ENCODE measurements around the gene DEPP1. TPM values are rescaled to one million over a fixed set of nuclear protein-coding genes. Genes with fewer than 3 reads are reported as not detected.

Gene DEPP1
- total and polyA plus RNA-seq, 2 of the 13 experiments (the other 11 are each of a cell fraction or from before 2014, with no cell fraction given): 14.8 to 270 TPM

- TF ChIP-seq NFAT5 (CRISPR knock-in tag; IDR thresholded peaks at IDR 0.05) (no peak), KLF11 (CRISPR knock-in tag; IDR thresholded peaks at IDR 0.05) (no peak), MLLT10 (CRISPR knock-in tag; IDR thresholded peaks at IDR 0.05) (no peak), ZNF20 (CRISPR knock-in tag; IDR thresholded peaks at IDR 0.05) (no peak), ZNF337 (CRISPR knock-in tag; IDR thresholded peaks at IDR 0.05; ENCODE audit: borderline replicate concordance, low read depth) (peak; percentile 19; the same call in 1 of the 2 replicates), TCF7L2 (IDR thresholded peaks at IDR 0.05; ENCODE audit: low read depth, low read length) (no peak), ZHX1 (CRISPR knock-in tag; IDR thresholded peaks at IDR 0.05; ENCODE audit: low read depth) (peak; percentile 54), POLR2AphosphoS2 (IDR thresholded peaks at IDR 0.05; ENCODE audit: low read depth, low read length) (no peak), XRCC5 (optimal IDR thresholded peaks at IDR 0.05; ENCODE audit: low read length) (peak; percentile 26), MAFF (IDR thresholded peaks at IDR 0.05; ENCODE audit: low read depth, low read length) (no peak), ZNF292 (CRISPR knock-in tag; IDR thresholded peaks at IDR 0.05; ENCODE audit: borderline replicate concordance, low read depth) (0 out of 2 replicates have a peak, but pooled peaks have one; percentile 12), BHLHE40 (IDR thresholded peaks at IDR 0.05; ENCODE audit: low read length) (no peak), EEA1 (CRISPR knock-in tag; IDR thresholded peaks at IDR 0.05; ENCODE audit: borderline replicate concordance) (no peak), ATF4 (CRISPR knock-in tag; IDR thresholded peaks at IDR 0.05) (peak in 1 of 2 experiments; percentile 73; a peak in 2 of 4 replicates), POLR2A (IDR thresholded peaks at IDR 0.05; ENCODE audit: insufficient read depth in 1 of 2, low read depth in 2 of 2, low read length in 2 of 2) (no peak; a peak in 2 of 4 replicates), SMAD3 (CRISPR knock-in tag; IDR thresholded peaks at IDR 0.05) (no peak; the same call in 1 of the 2 replicates), SMARCC2 (IDR thresholded peaks at IDR 0.05) (no peak), RFXAP (CRISPR knock-in tag; IDR thresholded peaks at IDR 0.05; ENCODE audit: borderline replicate concordance) (0 out of 2 replicates have a peak, but pooled peaks have one; percentile 44), SNRNP70 (IDR thresholded peaks at IDR 0.05; ENCODE audit: low read depth, low read length) (no peak)
These were observed 1.9 kb upstream of the DEPP1 start (continued) for GRCh38 chr10:44980309-44981171.
